HEK293T (cell line): ENCODE measurements around the gene LAMA3.

Experiments used
- FOXA1 ChIP-seq: fragments of 450-650 bp; IDR thresholded peaks from 2 replicates; pipeline ENCODE4 v1.6.1; 2016; ENCODE audit warnings: mild to moderate bottlenecking
- SP1 ChIP-seq: fragments of 450-650 bp; IDR thresholded peaks from 2 replicates; pipeline ENCODE4 v1.6.1; 2017

GRCh38 chr18:23668731-23669130 is 20.5 kb upstream of the LAMA3 start:
- TF ChIP-seq SP1 (no peak), FOXA1 (no peak)
